ENCODE results near the gene GPR15LG.

- TF ChIP-seq CTCF (IDR thresholded peaks at IDR 0.05; ENCODE audit: insufficient read depth, low read length, poor library complexity, severe bottlenecking) (no peak), EZH2phosphoT487 (conservative IDR thresholded peaks at IDR 0.05; ENCODE audit: low read length) (no peak)
Observed at GRCh38 chr10:84158550-84158949, 15.1 kb upstream of the GPR15LG start.

Measured in SU-DHL-6 (cell line).